Small intestine (tissue), 16 donors: Measurements from ENCODE around the gene PCDHGA9. TPM values are rescaled to one million over a fixed set of nuclear protein-coding genes. Genes with fewer than 3 reads are reported as not detected.
A peak's percentile ranks its signal among the peaks of the same experiment; 100 is the strongest.

Experiments
- DNase-seq, 2 donors: peaks; one replicate each; pipeline versions ENCODE4 v3.0.0 to v3.0.0-alpha.2; 2013
- FAIRE-seq: peaks from 2 replicates; lab custom pipeline; 2012; peaks lifted over from hg19 to GRCh38; lab: Jason Lieb, UNC
- H3K27ac ChIP-seq, 3 donors: one replicate each; pipeline ENCODE4 v1.5.1; 2013; ENCODE audit warnings: low read length in 2 of 3, mild to moderate bottlenecking in 2 of 3, control low read depth in 1 of 3, inconsistent platforms in 1 of 3, low read depth in 1 of 3, moderate library complexity in 1 of 3
- H3K27me3 ChIP-seq, 3 donors: one replicate each; pipeline ENCODE4 v1.6.1; 2013; ENCODE audit warnings: low read length in 3 of 3, inconsistent platforms in 1 of 3; ENCODE audit not compliant: control insufficient read depth in 3 of 3, insufficient read depth in 3 of 3
- H3K36me3 ChIP-seq, 3 donors: one replicate each; pipeline ENCODE4 v1.6.1; 2013; ENCODE audit warnings: low read length in 3 of 3, inconsistent platforms in 1 of 3, low read depth in 1 of 3, mild to moderate bottlenecking in 1 of 3, moderate library complexity in 1 of 3; ENCODE audit not compliant: control insufficient read depth in 3 of 3, insufficient read depth in 2 of 3
- H3K4me1 ChIP-seq, 3 donors: one replicate each; pipeline ENCODE4 v1.6.1; 2013; ENCODE audit warnings: low read length in 2 of 3, inconsistent platforms in 1 of 3, low read depth in 1 of 3, mild to moderate bottlenecking in 1 of 3, moderate library complexity in 1 of 3; ENCODE audit not compliant: control insufficient read depth in 3 of 3, insufficient read depth in 2 of 3
- H3K4me3 ChIP-seq, 3 donors: one replicate each; pipeline ENCODE4 v1.5.1; 2013; ENCODE audit warnings: low read length in 3 of 3, control low read depth in 1 of 3, inconsistent platforms in 1 of 3, low read depth in 1 of 3, mild to moderate bottlenecking in 1 of 3, moderate library complexity in 1 of 3
- H3K9me3 ChIP-seq, 2 donors: one replicate each; pipeline ENCODE4 v1.6.1; 2013; ENCODE audit warnings: low read depth in 1 of 2, low read length in 1 of 2; ENCODE audit not compliant: control insufficient read depth in 2 of 2, insufficient read depth in 1 of 2
- WGBS, 3 donors: extraction: QIAGEN DNeasy Blood & Tissue Kit; methylation state at CpG; one replicate each; pipeline ENCODE4 v1.1.7; 2013; 5-methylcytosine and 5-hydroxymethylcytosine counted together
- long read RNA-seq, 10 donors: transcript quantifications; one replicate each; lab custom pipeline, GENCODE V29; 2026
- polyA plus RNA-seq, 4 donors: library from polyadenylated mRNA; stranded (reverse) in 3 of 4; unstranded in 1 of 4; fragments of 200-250 nt in 3 of 4; fragments of 120-200 nt in 1 of 4; gene quantifications; one replicate each; pipeline versions ENCODE4 v1.2.1 to v1.2.3, GENCODE V29; 2013
- donor health status: healthy with polysubstance abuse.
- donor health status: control.
- donor health status: control.
- donor health status: Bipolar disorder and iron deficiency.
- donor health status: healthy.

PCDHGA9 gene
- polyA plus RNA-seq, result 1 to 10 TPM in 1 of 4 donors, under 1 TPM in 1, not detected in 2; 0.75 to 1.0 TPM
- long read RNA-seq, donor 1, full-length matches to known transcripts, result 3 of 3 reads
- long read RNA-seq, donor 1, partial matches to known transcripts, result 0 of 3 reads
- long read RNA-seq, donor 1, other reads (novel, unspliced or antisense), result 0 of 3 reads
- long read RNA-seq, donor 2, result 0 reads
- long read RNA-seq, donor 3, result 0 reads
- long read RNA-seq, donor 4, result 0 reads
- long read RNA-seq, donor 5, result 0 reads
- long read RNA-seq, donor 6, result 0 reads
- long read RNA-seq, donor 7, full-length matches to known transcripts, result 6 of 6 reads
- long read RNA-seq, donor 7, partial matches to known transcripts, result 0 of 6 reads
- long read RNA-seq, donor 7, other reads (novel, unspliced or antisense), result 0 of 6 reads
- long read RNA-seq, donor 8, partial matches to known transcripts, result 0 of 1 reads
- long read RNA-seq, donor 8, other reads (novel, unspliced or antisense), result 0 of 1 reads
- long read RNA-seq, donor 9, result 0 reads
- long read RNA-seq, donor 10, full-length matches to known transcripts, result 2 of 2 reads
- long read RNA-seq, donor 10, partial matches to known transcripts, result 0 of 2 reads
- long read RNA-seq, donor 10, other reads (novel, unspliced or antisense), result 0 of 2 reads

- H3K4me3 ChIP-seq, result no peak within 1 kb of the TSS
- H3K4me1 ChIP-seq, result no peaks in the 10 kb centered on the region
- FAIRE-seq (no peak), DNase-seq (peak; percentile 21 to 39)
- 15 to 29% (median 29%) methylated on average over 27 of the region's 27 CpGs for WGBS, 3 donors
- H3K27me3 ChIP-seq, result peaks cover 0 to 51% (median 29%) of the 10 kb centered on the region in 3 donors
- no peak within 1 kb of the TSS for H3K27ac ChIP-seq
- H3K9me3 ChIP-seq, result peaks cover 0 to 60% of the 10 kb centered on the region in 2 donors
- H3K36me3 ChIP-seq, result no peaks in the 10 kb centered on the region
Measured at GRCh38 chr5:141402553-141403243, at the start of gene PCDHGA9. PCDHGA9 (plus strand) TSS chr5:141402778; CDS start chr5:141402953, 175 bp downstream.

GRCh38 chr5:141354900-141355469 lies 47.6 kb upstream of the PCDHGA9 start, which contains the start of gene PCDHGA4:
PCDHGA4 (plus strand) TSS chr5:141355021; CDS start chr5:141355108, 87 bp downstream.
- peaks cover 2 to 58% of the 10 kb centered on the region in 2 donors for H3K9me3 ChIP-seq
- H3K4me3 ChIP-seq, result no peak within 1 kb of the TSS
- peaks cover 2 to 20% (median 10%) of the 10 kb centered on the region in 3 donors for H3K27me3 ChIP-seq
- H3K36me3 ChIP-seq, result no peaks in the 10 kb centered on the region
- FAIRE-seq (no peak), DNase-seq (no peak)
- no peak within 1 kb of the TSS for H3K27ac ChIP-seq
- H3K4me1 ChIP-seq, result no peaks in the 10 kb centered on the region
- 21 to 49% (median 38%) methylated on average over 29 of the region's 29 CpGs for WGBS, 3 donors

DNA sequence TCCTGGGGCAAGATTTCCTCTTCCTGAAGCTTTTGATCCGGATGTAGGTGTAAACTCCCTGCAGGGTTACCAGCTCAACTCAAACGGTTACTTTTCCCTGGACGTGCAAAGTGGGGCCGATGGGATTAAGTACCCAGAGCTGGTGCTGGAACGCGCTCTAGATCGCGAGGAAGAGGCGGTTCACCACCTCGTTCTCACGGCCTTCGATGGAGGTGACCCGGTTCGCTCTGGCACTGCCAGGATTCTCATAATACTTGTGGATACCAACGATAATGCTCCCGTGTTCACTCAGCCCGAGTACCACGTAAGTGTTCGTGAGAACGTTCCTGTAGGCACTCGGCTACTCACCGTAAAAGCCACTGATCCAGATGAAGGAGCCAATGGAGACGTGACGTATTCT lies 46.9 kb upstream of the PCDHGA9 start:
- peaks cover 2 to 22% (median 15%) of the 10 kb centered on the region in 3 donors for H3K27me3 ChIP-seq

GRCh38 chr5:141356133-141356532 lies 46.4 kb upstream of the PCDHGA9 start:
- Histone ChIP-seq H3K4me1 (no peaks in the 10 kb centered on the region), H3K27me3 (peaks cover 2 to 19% (median 16%) of the 10 kb centered on the region in 3 donors), H3K27ac (no peak overlapping the region), H3K36me3 (no peaks in the 10 kb centered on the region), H3K4me3 (no peak overlapping the region), H3K9me3 (peaks cover 2 to 59% of the 10 kb centered on the region in 2 donors)
- DNase-seq (no peak), FAIRE-seq (no peak)
- 67 to 73% (median 73%) methylated on average over 5 of the region's 5 CpGs for WGBS, 3 donors

More for the DNA sequence above, 46.9 kb upstream of the PCDHGA9 start:
- H3K27ac ChIP-seq, result no peak overlapping the region
- peaks cover 2 to 58% of the 10 kb centered on the region in 2 donors for H3K9me3 ChIP-seq
- 55 to 73% (median 69%) methylated on average over 24 of the region's 24 CpGs for WGBS, 3 donors
- FAIRE-seq, result no peak
- H3K4me1 ChIP-seq, result no peaks in the 10 kb centered on the region
- no peak for DNase-seq
- H3K4me3 ChIP-seq, result no peak overlapping the region
- no peaks in the 10 kb centered on the region for H3K36me3 ChIP-seq

DNA sequence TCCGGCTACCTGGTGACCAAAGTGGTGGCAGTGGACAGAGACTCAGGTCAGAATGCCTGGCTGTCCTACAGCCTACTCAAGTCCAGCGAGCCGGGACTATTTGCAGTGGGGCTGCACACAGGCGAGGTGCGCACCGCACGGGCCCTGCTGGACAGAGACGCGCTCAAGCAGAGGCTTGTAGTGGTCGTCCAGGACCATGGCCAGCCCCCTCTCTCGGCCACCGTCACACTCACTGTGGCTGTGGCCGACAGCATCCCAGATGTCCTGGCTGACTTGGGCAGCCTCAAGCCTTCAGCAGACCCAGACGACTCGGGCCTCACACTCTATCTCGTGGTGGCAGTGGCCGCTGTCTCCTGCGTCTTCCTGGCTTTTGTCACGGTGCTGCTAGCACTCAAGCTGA lies 45.6 kb upstream of the PCDHGA9 start:
- no peak overlapping the region for H3K27ac ChIP-seq
- DNase-seq (no peak), FAIRE-seq (no peak)
- H3K4me1 ChIP-seq, result no peaks in the 10 kb centered on the region
- peaks cover 2 to 21% (median 18%) of the 10 kb centered on the region in 3 donors for H3K27me3 ChIP-seq
- no peaks in the 10 kb centered on the region for H3K36me3 ChIP-seq
- WGBS, 3 donors, result 54 to 62% (median 54%) methylated on average over 19 of the region's 19 CpGs
- H3K9me3 ChIP-seq, result peaks cover 0 to 59% of the 10 kb centered on the region in 2 donors
- no peak overlapping the region for H3K4me3 ChIP-seq

DNA sequence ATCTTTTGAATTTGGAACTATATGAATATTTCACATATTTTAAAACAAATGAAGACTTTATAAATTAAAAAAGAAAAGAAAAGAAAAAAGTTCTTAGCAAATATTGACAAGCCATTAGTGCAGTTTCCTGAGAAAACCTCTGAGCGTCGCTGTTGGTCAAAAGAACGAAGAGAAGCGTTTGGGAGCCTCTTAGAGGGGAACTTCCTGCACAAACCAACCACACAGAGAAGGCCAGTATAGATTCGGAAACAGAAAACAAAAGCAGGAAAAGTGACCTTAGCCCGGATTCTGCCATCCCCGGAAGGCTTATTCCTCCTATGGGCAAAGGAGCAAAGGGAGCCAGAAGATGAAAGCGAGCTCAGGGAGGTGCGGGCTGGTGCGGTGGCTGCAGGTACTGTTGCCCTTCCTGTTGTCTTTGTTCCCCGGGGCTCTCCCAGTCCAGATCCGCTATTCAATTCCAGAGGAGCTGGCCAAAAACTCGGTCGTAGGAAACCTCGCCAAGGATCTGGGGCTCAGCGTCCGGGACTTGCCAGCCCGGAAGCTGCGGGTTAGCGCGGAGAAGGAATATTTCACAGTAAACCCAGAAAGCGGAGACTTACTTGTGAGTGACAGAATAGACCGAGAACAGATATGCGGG lies 42.7 kb upstream of the PCDHGA9 start, which contains the start of gene PCDHGB2:
TSS of gene PCDHGB2 (plus strand) at position 205 of the 637 bp plus-strand sequence. CDS start at position 347, 142 bp downstream.
- 21 to 33% (median 31%) methylated on average over 24 of the region's 24 CpGs for WGBS, 3 donors
- DNase-seq (peak in 1 of 2 donors; percentile 20), FAIRE-seq (no peak)
- peaks cover 0 to 32% (median 21%) of the 10 kb centered on the region in 3 donors for H3K27me3 ChIP-seq
- no peak within 1 kb of the TSS for H3K4me3 ChIP-seq
- H3K4me1 ChIP-seq, result no peaks in the 10 kb centered on the region
- peaks cover 2 to 64% of the 10 kb centered on the region in 2 donors for H3K9me3 ChIP-seq
- no peaks in the 10 kb centered on the region for H3K36me3 ChIP-seq
- H3K27ac ChIP-seq, result no peak within 1 kb of the TSS

DNA sequence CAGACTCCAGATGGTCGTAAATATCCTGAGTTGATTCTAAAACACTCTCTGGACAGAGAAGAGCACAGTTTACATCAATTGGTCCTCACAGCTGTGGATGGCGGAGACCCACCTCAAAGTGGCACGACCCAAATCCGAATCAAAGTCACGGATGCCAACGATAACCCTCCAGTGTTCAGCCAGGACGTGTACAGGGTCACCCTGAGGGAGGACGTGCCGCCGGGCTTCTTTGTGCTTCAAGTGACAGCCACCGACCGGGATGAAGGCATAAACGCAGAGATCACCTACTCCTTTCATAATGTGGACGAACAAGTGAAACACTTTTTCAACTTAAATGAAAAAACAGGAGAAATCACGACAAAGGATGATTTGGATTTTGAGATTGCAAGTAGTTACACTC lies 41.9 kb upstream of the PCDHGA9 start:
- no peak overlapping the region for H3K27ac ChIP-seq
- H3K27me3 ChIP-seq, result peaks cover 0 to 38% (median 25%) of the 10 kb centered on the region in 3 donors
- DNase-seq (no peak), FAIRE-seq (no peak)
- peaks cover 2 to 64% of the 10 kb centered on the region in 2 donors for H3K9me3 ChIP-seq
- H3K36me3 ChIP-seq, result no peaks in the 10 kb centered on the region
- no peaks in the 10 kb centered on the region for H3K4me1 ChIP-seq
- WGBS, 3 donors, result 40 to 53% (median 48%) methylated on average over 15 of the region's 15 CpGs
- H3K4me3 ChIP-seq, result no peak overlapping the region
